ENCODE results near the gene CACNA1F. TPM values are rescaled to one million over a fixed set of nuclear protein-coding genes. Genes with fewer than 3 reads are reported as not detected.
A peak's percentile ranks its signal among the peaks of the same experiment; 100 is the strongest.

The CACNA1F gene
- total and polyA plus RNA-seq, 9 of the 15 experiments (the other 6 are each of a cell fraction or from before 2014, with no cell fraction given), result under 0.01 to 0.41 (median 0.03) TPM; not detected in 3

DNA sequence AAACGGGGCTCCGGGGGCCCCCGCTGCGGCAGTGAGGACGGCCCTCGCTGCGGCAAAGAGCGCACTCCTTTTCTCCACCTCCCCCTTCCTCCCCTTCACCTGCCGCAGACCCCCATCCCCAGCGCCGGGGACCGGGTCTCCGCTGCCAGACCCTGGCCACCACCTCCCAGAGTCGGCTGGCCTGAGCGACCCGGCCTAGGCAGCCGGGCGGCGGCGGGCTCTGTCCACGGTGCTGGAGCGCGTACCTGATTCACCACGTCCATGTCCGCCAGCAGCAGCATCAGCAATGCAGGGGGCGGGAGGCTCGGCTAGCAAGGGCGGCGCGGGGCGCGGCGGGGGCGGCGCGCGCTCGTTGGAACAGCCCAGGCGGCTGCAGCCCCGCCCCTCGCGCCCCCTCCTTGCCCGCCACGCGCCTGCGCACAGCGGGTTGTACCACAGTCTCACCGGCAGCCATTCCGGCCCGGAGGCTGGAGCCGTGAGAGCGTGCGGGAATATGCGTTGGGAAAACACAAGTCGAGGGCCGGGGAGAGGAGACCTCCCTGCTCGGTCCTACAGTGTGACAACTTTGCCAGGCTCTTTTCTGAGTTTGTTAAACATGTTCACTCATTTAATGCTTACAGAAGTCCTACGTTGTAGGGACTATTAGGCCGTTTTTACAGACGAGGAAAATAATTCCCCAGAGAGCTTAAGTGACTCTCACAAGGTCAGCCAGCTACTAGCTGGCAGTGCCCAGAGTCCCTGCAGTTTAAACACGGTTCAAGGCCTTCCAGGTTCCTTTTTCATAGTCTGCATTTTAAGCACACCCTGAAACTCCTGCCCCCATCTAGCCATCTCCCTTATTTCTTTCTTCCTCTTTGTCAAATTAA, 33.0 kb downstream of the CACNA1F start, which contains the start of gene SYP (continued):
- TF ChIP-seq E2F6 (IDR thresholded peaks at IDR 0.05; ENCODE audit: borderline replicate concordance in 1 of 2, extremely low read depth in 1 of 2, insufficient read depth in 1 of 2, insufficient read length in 1 of 2, low read depth in 1 of 2, low read length in 1 of 2, poor library complexity in 1 of 2, severe bottlenecking in 1 of 2) (peak; percentile 30 to 55), NFXL1 (CRISPR knock-in tag; IDR thresholded peaks at IDR 0.05) (no peak), ZNF354B (CRISPR knock-in tag; IDR thresholded peaks at IDR 0.05) (no peak), ZBTB1 (CRISPR knock-in tag; IDR thresholded peaks at IDR 0.05; ENCODE audit: borderline replicate concordance, low read depth) (peak; percentile 54; the same call in 1 of the 2 replicates), ETV1 (tag; conservative IDR thresholded peaks at IDR 0.05; ENCODE audit: low read depth) (no peak), SOX6 (IDR thresholded peaks at IDR 0.05) (peak; percentile 30; the same call in 1 of the 2 replicates), NR2C2 (CRISPR knock-in tag; IDR thresholded peaks at IDR 0.05) (peak; percentile 68), NR2C2 (tag; IDR thresholded peaks at IDR 0.05) (peak; percentile 67), NCOR1 (IDR thresholded peaks at IDR 0.05) (peak; percentile 7; the same call in 1 of the 2 replicates), HNRNPK (IDR thresholded peaks at IDR 0.05; ENCODE audit: low read depth, low read length, poor library complexity, severe bottlenecking) (peak; percentile 50), SRF (CRISPR knock-in tag; IDR thresholded peaks at IDR 0.05) (no peak), ZNF407 (IDR thresholded peaks at IDR 0.05; ENCODE audit: low read depth) (no peak), HMBOX1 (IDR thresholded peaks at IDR 0.05) (no peak), RCOR1 (IDR thresholded peaks at IDR 0.05; ENCODE audit: borderline replicate concordance in 1 of 2, low read depth in 2 of 2, low read length in 2 of 2) (peak in 1 of 2 experiments; percentile 94; a peak in 2 of 4 replicates), BHLHE40 (IDR thresholded peaks at IDR 0.05; ENCODE audit: low read length) (no peak), TCF3 (CRISPR knock-in tag; IDR thresholded peaks at IDR 0.05) (peak; percentile 43; the same call in 1 of the 2 replicates), TARDBP (IDR thresholded peaks at IDR 0.05) (peak; percentile 73; the same call in 1 of the 2 replicates)
